Left lobe of liver (tissue), 2 donors: ENCODE data around the gene MRFAP1. TPM values are rescaled to one million over a fixed set of nuclear protein-coding genes. Genes with fewer than 3 reads are reported as not detected.
A peak's percentile ranks its signal among the peaks of the same experiment; 100 is the strongest.
"Not testable (repeated sequence)": the region's sequence is repeated elsewhere in the genome, so short reads cannot be mapped to it uniquely, and the experiment has no call there.

Source experiments
- ATAC-seq: fragments of 200-7000 bp; cut with Tn5 transposase; one replicate; pipeline ENCODE4 v1.9.1; 2020; ENCODE audit warnings: mild to moderate bottlenecking, moderate library complexity
- DNase-seq: peaks from one replicate; pipeline ENCODE4 v3.0.0-alpha.2; 2020; ENCODE audit warnings: low spot score
- total RNA-seq: library from RNA; stranded (reverse); gene quantifications from one replicate; pipeline ENCODE4 v1.2.1, GENCODE V29; 2021
- donor health status: DM: no; HTN: no; CAD: no; lungs with moderate emphysema.
- donor health status: DM: no; HTN: yes; CAD: no.

MRFAP1 gene
- total RNA-seq, 1 donor from 2014 or later, result 130 TPM

DNA sequence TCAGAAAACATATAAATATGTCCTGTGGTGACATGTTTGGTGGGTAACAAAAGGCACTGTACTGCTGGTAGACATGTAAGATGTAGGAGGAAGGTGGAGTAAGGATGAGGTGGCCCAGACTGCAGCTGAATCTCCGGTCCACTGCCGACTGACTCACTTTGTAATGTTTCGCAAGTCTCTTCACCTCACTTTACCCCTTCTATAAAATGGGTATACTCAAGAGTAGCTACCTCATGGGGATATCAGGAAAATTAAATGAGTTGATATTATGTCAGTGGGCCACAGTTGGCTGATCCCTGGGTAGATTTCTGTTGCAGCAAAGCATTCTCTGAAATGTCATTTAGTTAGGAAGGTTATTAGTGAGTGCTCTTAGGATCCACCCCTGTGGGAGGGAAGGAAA is 22.1 kb downstream of the MRFAP1 start:
- no peak for ATAC-seq

DNA sequence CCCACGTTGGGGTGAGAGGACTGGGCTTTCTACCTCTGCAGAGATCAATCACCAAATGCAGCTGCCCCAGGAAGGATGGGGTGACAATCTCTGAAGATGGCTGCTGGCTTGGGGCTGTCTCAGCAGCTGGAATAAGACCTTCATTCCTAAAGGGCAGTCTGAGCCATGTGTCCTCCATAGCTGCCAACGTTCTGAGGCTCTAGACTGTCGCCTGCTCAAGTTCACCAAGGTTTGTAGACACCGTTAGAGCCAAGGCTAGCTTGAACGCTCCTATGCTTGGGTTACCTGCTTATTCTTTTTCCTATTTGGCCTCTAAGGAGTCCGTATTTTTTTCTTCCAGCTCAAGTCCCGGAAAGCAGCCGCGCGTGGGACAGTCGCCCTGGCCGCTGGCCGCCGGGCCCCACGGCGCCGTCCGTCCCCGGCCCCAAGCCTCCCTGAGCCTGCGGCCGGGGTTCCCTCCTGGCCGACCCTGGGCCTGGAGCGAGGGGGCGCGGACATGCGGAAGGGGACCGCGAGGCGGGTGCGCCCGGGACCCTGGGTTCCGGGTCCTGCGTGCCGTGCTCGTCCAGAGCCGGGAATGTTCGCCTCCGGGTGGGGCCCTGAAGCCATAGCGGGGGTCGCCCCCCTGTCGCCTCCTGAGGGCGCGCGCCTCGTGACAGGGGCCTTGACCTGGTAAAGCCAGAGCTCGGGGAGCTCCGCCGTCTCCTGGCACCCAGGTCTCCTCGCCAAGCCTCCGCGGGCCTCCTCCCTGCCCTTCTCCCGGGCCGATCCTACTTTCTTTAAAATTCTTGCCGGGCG is 23.3 kb downstream of the MRFAP1 start:
- DNase-seq (no peak), ATAC-seq (peak; percentile 16)

More for the DNA sequence above, 22.1 kb downstream of the MRFAP1 start:
- DNase-seq, result no peak

DNA sequence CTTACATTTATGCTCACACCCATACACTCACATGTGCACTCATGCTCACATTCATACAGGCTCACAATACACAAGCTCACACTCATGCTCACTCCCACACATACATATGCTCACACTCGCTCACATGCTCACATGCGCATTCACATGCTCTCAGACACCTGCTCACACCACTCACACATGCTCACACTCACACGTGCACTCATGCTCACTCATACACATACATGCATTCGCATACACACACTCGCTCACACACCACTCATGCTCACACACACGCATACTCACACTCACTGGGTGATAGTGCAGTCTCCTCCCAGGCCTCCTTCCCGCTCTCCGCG is 24.8 kb downstream of the MRFAP1 start:
- ATAC-seq, result no peak
- DNase-seq, result no peak

DNA sequence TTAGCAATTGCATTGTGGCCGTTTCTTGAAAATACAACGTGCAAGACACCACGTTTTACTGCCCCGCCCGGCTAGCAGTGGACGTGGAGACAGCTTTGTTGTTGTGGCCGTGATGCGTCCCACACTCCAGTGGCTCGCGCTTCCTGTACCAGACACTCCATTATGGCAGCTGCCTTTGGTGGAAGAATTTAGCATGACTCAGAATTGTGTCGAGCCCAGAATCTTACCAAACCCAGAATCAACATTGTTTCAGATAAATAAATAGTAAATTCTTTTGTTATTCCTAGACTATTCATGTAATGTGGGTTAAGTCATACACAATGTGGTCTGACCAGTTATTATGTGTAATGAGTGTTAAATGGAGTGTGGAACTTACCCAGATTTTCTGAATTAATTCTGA is 27.9 kb downstream of the MRFAP1 start:
- DNase-seq (no peak), ATAC-seq (no peak)

DNA sequence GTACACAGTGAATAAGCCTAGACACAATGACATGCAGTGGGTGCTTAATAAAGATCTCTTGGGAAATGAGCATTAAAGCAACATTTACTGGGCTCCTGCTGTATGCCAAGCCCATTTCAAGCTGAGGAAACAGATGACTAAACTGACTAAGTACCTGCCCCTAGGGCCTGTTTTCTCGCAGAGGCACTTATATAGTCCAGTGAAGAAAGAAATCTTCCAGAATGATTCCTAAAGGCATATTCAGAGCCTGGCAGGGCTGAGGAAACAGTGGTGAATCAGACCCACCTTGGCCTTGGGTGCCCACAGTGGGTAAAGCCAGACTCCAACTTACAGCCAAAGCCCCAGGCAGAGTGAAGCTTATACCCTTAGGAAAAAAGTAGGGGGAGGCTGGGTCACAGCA is 31.2 kb downstream of the MRFAP1 start:
- DNase-seq (no peak), ATAC-seq (no peak)

DNA sequence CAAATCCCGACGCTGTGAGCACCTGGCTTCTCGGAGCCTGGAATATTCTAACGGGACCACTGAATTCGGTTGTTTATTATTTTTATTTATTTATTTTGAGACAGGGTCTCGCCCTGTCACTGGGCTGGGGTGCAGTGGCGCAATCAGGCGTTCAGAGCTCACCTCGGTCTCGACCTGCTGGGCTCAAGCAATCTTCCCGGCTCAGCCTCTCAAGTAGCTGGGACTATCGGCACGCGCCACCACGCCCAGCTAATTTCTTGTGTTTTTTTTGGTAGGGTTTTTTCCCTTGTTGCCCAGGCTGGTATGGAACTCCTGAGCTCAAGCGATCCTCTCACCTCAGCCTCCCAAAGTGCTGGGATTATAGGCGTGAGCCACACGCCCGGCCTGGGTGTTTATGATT is 31.6 kb downstream of the MRFAP1 start:
- ATAC-seq (no peak), DNase-seq (no peak)

DNA sequence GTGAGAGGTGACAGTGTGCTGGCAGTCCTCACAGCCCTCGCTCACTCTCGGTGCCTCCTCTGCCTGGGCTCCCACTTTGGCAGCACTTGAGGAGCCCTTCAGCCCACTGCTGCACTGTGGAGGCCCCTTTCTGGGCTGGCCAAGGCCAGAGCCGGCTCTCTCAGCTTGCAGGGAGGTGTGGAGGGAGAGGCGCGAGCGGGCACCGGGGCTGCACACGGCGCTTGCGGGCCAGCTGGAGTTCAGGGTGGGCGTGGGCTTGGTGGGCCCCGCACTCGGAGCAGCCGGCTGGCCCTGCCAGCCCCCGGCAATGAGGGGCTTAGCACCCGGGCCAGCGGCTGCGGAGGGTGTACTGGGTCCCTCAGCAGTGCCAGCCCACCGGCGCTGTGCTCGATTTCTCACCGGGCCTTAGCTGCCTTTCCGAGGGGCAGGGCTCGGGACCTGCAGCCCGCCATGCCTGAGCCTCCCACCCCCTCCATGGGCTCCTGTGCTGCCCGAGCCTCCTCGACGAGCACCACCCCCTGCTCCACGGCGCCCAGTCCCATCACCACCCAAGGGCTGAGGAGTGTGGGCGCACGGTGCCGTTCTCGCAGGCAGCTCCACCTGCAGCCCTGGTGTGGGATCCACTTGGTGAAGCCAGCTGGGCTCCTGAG is 32.2 kb downstream of the MRFAP1 start:
- DNase-seq, ATAC-seq: not testable (repeated sequence)

DNA sequence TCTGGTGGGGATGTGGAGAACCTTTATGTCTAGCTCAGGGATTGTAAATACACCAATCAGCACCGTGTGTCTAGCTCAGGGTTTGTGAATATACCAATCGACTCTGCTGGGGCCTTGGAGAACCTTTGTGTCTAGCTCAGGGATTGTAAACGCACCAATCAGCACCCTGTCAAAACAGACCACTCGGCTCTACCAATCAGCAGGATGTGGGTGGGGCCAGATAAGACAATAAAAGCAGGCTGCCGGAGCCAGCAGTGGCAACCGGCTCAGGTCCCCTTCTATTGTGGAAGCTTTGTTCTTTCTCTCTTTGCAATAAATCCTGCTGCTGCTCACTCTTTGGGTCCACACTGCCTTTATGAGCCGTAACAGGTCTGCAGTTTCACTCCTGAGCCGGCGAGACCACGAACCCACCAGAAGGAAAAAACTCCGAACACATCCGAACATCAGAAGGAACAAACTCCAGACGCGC is 32.7 kb downstream of the MRFAP1 start:
- ATAC-seq (peak; percentile 29), DNase-seq (peak; percentile 64)

DNA sequence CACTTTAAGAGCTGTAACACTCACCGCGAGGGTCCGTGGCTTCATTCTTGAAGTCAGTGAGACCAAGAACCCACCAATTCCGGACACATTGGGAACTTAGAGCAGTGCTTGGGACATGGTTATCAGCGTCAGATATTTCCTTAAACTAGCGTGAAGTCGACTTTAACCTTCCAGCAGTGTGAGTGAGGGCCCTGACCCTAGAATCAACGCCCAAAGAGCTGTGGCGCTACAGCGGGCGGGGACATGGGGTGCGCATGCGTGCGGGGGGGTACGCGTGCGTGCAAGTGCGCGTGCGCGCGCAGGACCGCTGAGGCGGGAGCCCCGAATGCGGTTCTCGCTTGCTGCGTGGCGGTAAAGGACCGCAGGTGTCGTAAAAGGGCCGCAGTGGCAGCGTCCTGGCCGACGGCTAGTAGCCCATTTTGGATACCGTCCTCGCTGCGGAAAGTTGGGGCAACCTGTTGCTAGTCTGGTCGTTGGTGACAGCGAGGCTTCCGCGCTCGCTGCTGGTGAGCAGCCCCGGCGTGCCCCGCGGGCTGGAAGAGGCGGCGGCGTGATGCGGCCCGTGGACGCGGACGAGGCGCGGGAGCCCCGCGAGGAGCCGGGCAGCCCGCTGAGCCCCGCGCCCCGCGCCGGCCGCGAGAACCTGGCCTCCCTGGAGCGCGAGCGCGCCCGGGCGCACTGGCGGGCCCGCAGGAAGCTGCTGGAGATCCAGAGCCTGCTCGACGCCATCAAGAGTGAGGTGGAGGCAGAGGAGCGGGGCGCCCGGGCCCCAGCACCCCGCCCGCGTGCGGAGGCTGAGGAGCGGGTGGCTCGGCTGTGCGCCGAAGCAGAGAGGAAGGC is 33.4 kb downstream of the MRFAP1 start:
- ATAC-seq, result peak; percentile 87
- peak; percentile 96 for DNase-seq

DNA sequence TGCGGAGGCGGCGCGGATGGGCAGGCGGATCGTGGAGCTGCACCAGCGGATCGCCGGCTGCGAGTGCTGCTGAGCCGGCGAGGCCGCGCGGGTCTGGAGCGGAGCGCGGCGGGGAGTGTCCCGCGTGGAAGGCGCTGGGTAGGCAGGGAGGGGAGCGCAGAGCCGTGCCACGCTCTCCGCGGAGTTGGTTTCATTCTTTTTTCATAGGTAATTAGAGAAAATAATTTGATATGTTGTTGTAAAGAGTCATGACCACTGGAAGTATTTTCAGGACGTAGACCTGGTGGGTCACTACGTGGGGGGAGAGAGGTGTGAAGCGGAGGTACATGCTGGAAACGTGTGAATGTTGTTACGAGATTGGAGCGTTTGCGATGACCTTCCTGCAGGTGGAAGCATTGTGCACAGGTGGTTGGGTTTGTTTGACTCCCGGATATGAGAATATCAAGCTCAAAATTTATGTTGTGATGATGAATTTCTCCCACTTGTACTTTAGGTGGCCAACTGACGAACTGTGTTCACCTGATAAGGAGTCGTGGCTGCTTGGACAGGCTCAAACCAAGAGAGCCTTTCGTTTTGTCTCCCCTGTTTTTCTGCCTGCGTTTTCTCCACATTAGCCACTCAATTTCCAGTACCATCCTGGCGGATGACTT is 34.1 kb downstream of the MRFAP1 start:
- DNase-seq (peak; percentile 61), ATAC-seq (peak; percentile 64)

DNA sequence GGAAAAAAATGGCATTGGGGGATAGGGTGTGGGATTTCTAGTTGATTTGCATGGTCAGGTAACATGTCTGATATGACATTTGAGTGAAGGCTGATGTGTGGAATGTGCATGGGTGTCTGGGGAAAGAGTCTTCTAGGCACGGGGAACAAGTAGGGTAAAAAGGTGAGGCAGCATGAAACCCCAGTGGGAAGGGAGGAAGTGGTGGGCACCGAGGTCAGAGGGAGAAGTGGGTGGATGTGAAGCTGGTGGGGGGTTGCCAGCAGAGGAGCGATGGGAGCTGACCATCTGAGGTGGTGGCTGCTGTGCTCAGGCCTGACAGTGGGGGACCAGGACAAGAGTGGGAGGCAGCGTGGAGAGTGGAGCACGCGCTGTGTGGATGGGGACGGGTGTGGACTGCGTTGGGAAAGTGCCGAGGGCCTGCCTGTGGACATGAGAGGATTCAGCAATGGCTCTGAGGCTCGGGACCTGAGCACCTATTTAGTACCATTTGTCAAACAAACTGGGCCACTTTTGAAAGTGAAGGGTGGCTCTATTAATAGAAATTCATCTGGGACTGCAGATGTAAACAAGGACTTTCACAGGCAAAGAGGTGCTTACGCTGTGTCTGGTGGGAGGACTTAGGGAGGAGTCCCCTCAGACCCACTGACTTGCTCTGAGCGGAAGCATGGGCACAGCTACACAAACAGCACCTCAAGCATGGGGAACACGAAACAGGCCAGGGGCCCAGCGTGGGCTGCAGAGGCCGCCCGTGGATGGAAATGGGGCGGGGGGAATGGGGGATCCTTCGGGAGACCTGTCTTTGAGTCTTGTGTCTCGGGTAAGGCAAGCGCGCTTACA is 36.5 kb downstream of the MRFAP1 start:
- ATAC-seq (no peak), DNase-seq (no peak)

DNA sequence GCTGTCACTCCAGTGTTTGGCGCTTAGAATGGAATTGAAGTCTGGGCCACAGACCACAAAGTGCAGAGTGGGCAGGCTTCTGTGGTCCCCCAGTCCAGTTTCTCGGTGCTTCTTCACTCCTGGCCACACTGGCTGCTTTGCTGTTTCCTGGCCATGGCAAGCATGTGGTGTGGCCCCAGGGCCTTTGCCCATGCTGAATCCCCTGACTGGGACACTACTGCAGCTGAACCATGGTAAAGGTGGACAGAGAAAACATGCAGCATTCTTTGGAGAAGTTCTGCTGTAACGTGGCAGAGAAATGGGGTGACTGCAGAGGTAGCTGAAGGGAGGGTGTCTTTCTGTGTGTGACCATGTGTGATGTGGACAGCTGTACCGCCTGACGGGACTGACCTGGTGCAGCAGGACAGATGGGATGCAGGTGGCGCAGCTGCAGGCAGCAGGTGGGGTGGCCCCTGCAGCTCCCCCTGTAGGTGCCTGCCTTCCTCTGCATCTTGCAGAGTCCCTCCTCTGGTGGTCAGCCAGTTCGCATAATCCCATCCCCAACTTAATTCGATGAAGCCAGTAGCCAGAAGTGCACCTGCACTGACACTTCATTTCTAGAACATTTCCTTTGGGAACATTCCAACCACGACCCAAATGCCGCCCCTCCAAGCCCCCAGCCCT is 40.0 kb downstream of the MRFAP1 start:
- ATAC-seq, result no peak
- DNase-seq, result no peak

DNA sequence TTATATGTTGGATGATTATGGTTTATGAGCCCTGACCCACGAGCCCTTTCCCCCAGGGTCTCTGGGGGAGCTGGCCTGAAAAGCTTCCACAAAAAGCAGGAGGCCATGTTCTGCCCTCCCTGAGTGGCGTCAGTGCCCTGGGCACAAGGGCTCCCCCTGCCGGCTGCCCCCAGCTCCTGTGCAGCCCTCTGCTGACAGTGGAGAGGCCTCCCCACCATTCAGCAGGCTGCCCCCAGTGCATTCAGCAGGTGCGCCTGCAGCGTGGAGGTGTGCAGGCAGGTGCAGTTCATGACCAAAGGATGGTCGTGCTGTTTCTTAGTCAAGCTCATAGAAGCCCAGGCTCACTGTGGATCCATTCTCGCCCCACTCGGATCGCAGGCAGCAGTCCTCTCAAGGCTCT is 40.7 kb downstream of the MRFAP1 start:
- ATAC-seq (peak; percentile 65), DNase-seq (no peak)

DNA sequence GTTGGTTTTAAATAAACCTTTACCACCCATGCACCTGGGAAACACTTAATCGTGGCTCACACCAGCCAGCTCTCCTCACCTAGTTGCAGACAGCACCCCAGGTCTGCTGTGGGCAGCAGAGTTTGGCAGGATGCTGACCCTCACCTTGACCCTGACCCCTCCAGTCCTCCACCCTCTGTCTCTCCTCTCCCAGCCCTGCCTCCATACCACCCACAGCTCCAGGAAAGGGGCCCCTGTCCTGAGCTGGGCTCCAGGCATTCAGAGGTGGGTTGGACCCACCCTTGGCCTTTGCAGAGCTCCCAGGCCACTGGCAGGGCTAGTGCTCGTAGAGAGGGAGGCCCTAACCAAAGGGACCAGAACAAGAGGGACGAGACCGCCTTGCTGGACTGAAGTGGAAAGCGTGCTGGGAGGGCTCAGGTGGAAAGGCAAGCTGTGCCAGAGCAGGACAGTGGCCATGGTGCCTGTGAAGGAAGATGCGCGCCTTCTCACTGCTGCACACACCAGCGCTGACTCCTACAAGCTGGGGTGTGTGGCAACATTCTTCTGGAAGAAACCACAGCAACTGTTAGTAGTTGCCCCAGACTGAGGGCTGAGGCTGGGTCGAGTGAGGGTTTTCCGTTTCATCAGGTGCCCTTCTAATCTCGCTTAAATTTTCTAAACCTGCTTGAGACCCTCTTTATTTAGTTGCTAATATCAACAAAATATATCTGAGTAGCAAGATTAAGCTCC is 42.5 kb downstream of the MRFAP1 start:
- ATAC-seq (no peak), DNase-seq (no peak)

DNA sequence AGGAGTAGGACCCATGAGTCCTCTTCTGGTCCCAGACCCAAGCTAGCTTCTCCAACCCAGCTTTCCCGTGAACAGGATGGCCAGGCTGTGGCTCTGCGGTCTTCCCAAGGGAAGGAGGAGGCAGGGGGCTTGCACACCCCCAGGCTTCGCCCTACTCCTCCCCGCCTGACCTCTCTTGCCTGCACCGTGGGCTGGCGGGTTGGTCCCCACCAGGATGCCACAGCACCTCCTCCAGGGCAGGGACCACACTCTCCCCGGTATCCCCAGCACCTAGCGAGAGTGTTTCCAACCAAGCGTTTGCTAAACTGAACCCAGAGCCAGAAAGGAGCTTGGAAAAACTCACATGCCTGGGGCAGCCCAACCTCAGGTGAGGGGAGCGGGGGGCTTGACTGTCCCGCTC is 44.2 kb downstream of the MRFAP1 start:
- no peak for DNase-seq
- ATAC-seq, result no peak

DNA sequence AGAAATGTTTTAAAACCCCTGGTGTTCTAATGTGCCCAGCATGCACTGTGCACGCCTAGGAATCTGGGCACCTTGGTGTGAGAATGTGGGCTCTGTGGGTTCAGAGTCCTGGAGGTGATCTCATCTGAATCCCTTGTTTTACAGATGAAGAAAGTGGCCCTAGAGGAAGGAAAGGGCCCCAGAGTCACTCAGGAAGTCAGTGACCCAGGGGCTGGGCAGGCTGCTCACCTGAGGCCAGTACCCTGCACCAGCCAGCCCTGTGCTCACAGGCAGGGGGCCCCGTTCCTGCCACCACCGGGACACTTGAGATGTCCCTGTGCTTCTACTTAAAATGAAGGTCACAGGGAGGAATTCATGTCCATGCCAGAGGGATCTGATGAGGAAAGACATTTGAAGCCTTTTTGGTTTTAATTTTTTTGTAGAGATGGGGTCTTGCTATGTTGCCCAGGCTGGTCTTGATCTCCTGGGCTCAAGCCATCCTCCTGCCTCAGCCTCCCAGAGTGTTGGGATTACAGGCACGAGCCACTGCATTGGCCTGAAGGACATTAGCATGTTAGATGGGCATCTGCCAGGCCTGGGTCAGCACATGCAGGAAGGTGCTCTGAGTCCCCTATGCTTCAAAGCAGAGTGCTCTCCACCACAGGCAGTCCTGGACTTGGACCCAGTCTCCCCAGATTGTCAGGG is 45.8 kb downstream of the MRFAP1 start:
- DNase-seq, result no peak
- no peak for ATAC-seq

DNA sequence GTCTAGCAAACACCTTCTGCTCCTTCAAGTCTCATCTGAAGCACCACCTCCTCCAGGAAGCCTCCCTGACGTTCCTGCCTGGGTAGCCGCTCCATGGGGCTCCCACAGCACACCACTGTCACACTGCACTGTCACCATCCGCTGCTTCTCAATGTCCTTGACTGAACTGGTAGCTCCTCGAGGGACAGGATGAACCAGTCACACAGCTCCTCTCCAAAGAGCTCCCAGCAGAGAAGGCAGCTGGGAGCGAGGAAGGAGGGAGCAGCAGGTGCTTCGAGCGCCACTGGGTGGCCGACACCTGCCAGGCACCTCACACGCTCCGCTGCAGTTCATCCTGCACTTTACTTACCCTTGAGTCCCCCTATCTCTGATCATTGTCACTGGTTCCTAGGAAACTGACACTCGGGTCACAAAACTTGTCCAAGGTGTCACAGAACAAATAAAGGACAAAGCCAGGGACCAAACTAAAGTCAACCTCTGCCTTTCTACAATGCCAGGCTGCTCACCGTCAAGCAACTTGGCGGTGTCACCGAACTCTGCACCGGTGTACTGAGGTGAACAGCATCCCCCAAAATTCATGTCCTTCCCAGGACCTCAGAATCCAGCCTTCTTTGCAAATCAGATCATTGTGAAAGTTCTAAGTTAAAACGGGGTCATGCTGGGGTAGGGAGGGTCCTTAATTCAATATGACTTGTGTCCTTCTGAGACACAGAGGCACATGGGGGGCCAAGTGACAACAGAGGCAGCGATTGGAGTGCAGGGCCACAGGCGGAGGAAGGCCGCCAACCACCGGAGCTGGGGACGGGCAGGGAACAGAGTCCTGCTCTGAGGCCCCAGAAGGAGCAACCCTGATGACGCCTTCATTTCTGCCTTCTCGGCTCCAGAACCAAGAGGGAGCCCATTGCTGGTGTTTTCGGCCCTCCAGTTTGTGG is 47.7 kb downstream of the MRFAP1 start:
- ATAC-seq (no peak), DNase-seq (no peak)
